Lower lobe of right lung (tissue), 2 donors: ENCODE results near the gene CPLX1. TPM values are rescaled to one million over a fixed set of nuclear protein-coding genes. Genes with fewer than 3 reads are reported as not detected.
A peak's percentile ranks its signal among the peaks of the same experiment; 100 is the strongest.

ENCODE experiments used
- ATAC-seq, 2 donors: fragments of 200-7000 bp; cut with Tn5 transposase; one replicate each; pipeline ENCODE4 v1.9.1; 2020 to 2022; ENCODE audit warnings: mild to moderate bottlenecking in 2 of 2, moderate library complexity in 2 of 2
- DNase-seq: peaks from one replicate; pipeline ENCODE4 v3.0.0-alpha.2; 2020
- H3K27ac ChIP-seq: fragments of 200-600 bp; one replicate; pipeline ENCODE4 v1.8.0; 2022
- H3K27me3 ChIP-seq: fragments of 200-600 bp; one replicate; pipeline ENCODE4 v1.8.0; 2022; ENCODE audit warnings: low read depth
- H3K36me3 ChIP-seq: fragments of 200-600 bp; one replicate; pipeline ENCODE4 v1.8.0; 2022; ENCODE audit warnings: mild to moderate bottlenecking
- H3K4me1 ChIP-seq: fragments of 200-600 bp; one replicate; pipeline ENCODE4 v1.8.0; 2022
- H3K4me3 ChIP-seq: fragments of 200-600 bp; one replicate; pipeline ENCODE4 v1.8.0; 2022; ENCODE audit warnings: mild to moderate bottlenecking
- H3K9me3 ChIP-seq: fragments of 200-600 bp; one replicate; pipeline ENCODE4 v1.8.0; 2022
- CTCF ChIP-seq: fragments of 200-600 bp; IDR thresholded peaks from one replicate; pipeline ENCODE4 v1.8.0; 2022; ENCODE audit warnings: antibody characterized with exemption, mild to moderate bottlenecking
- intact Hi-C: fragments of 100-400 bp; cut with DNase I; formaldehyde crosslinking; loops from one replicate; pipeline ENCODE4 v1.11.0; 2022
- total RNA-seq: library from RNA; stranded (reverse); fragmentation: NEBNext Ultra II Directional; extraction: Animal tissue kit (Norgen Biotek cat#: 25700); gene quantifications from one replicate; pipeline ENCODE4 v1.2.1, GENCODE V29; 2021
- donor health status: DM: no; HTN: yes; CAD: no; lungs with severe emphysema.

Gene CPLX1
- total RNA-seq, 1 donor from 2014 or later: 3.9 TPM

GRCh38 chr4:788006-788635, 37.8 kb downstream of the CPLX1 start:
- Histone ChIP-seq H3K27me3 (peaks cover 70% of the 10 kb centered on the region), H3K9me3 (no peaks in the 10 kb centered on the region), H3K4me3 (no peak overlapping the region), H3K36me3 (no peaks in the 10 kb centered on the region), H3K27ac (no peak overlapping the region), H3K4me1 (peaks cover 35% of the 10 kb centered on the region)
- ATAC-seq (no peak), DNase-seq (peak; percentile 32)
- no peak for TF ChIP-seq CTCF
- intact Hi-C loops: no loop called here

- peak; percentile 35 for DNase-seq
- Histone ChIP-seq H3K9me3 (no peaks in the 10 kb centered on the region), H3K27me3 (peaks cover 65% of the 10 kb centered on the region), H3K36me3 (no peaks in the 10 kb centered on the region), H3K27ac (no peak overlapping the region), H3K4me1 (peaks cover 40% of the 10 kb centered on the region), H3K4me3 (no peak overlapping the region)
- ATAC-seq: no peak
- TF ChIP-seq CTCF: no peak
- intact Hi-C loops: no loop called here
These were observed 38.4 kb downstream of the CPLX1 start for GRCh38 chr4:787561-787981.

- Histone ChIP-seq H3K36me3 (no peaks in the 10 kb centered on the region), H3K9me3 (no peaks in the 10 kb centered on the region), H3K4me1 (peaks cover 40% of the 10 kb centered on the region), H3K27ac (peak overlapping the region; percentile 71), H3K4me3 (peak overlapping the region; percentile 49), H3K27me3 (peaks cover 59% of the 10 kb centered on the region)
- DNase-seq: peak; percentile 54
- no peak for TF ChIP-seq CTCF
- peak in 1 of 2 donors; percentile 0 for ATAC-seq
- intact Hi-C loops: no loop called here
These were observed 39.0 kb downstream of the CPLX1 start for GRCh38 chr4:786861-787300.

GRCh38 chr4:786074-786741, 39.7 kb downstream of the CPLX1 start:
- DNase-seq: no peak
- H3K27me3 ChIP-seq: peaks cover 52% of the 10 kb centered on the region
- no peaks in the 10 kb centered on the region for H3K36me3 ChIP-seq
- peaks cover 37% of the 10 kb centered on the region for H3K4me1 ChIP-seq
- peak overlapping the region; percentile 71 for H3K27ac ChIP-seq
- intact Hi-C loops: no loop called here
- H3K4me3 ChIP-seq: peak overlapping the region; percentile 49
- no peaks in the 10 kb centered on the region for H3K9me3 ChIP-seq
- no peak for TF ChIP-seq CTCF
- no peak for ATAC-seq

- Histone ChIP-seq H3K4me3 (peak overlapping the region; percentile 49), H3K4me1 (peaks cover 41% of the 10 kb centered on the region)
- no peak for ATAC-seq
These were observed 40.4 kb downstream of the CPLX1 start for GRCh38 chr4:785332-786073.

More at GRCh38 chr4:785332-786073, 40.4 kb downstream of the CPLX1 start:
- Histone ChIP-seq H3K27ac (peak overlapping the region; percentile 3), H3K36me3 (peaks cover 1% of the 10 kb centered on the region), H3K9me3 (no peaks in the 10 kb centered on the region), H3K27me3 (peaks cover 51% of the 10 kb centered on the region)
- intact Hi-C loops: no loop called here
- no peak for TF ChIP-seq CTCF
- DNase-seq: no peak
